Effector memory CD8-positive, alpha-beta T cell (primary cell): ENCODE results near the gene TBL3.
"Not testable (repeated sequence)": the region's sequence is repeated elsewhere in the genome, so short reads cannot be mapped to it uniquely, and the experiment has no call there.

Source experiments
- ATAC-seq: fragments of 150-1000 bp; cut with Tn5 transposase; replicated peaks from 2 replicates; pipeline ENCODE4 v1.10.0; 2021; ENCODE audit warnings: mild to moderate bottlenecking, moderate library complexity
- DNase-seq, 3 experiments: peaks; one replicate each; pipeline ENCODE4 v3.0.0; 2021
- H3K27ac Mint-ChIP-seq, 2 donors: one replicate each; pipeline ENCODE4 v1.8.0; 2022; ENCODE audit warnings: mild to moderate bottlenecking in 2 of 2, mixed read lengths in 2 of 2, moderate library complexity in 2 of 2
- H3K27me3 Mint-ChIP-seq, 2 donors: one replicate each; pipeline ENCODE4 v1.8.0; 2022; ENCODE audit warnings: mixed read lengths in 2 of 2
- H3K36me3 Mint-ChIP-seq: one replicate; pipeline ENCODE4 v1.8.0; 2022; ENCODE audit warnings: mild to moderate bottlenecking, moderate library complexity, mixed read lengths; ENCODE audit not compliant: insufficient read depth
- H3K4me1 Mint-ChIP-seq, 2 donors: one replicate each; pipeline ENCODE4 v1.8.0; 2022; ENCODE audit warnings: low read depth in 2 of 2, mixed read lengths in 2 of 2
- H3K4me3 Mint-ChIP-seq, 2 donors: one replicate each; pipeline ENCODE4 v1.8.0; 2022; ENCODE audit warnings: mild to moderate bottlenecking in 2 of 2, mixed read lengths in 2 of 2, moderate library complexity in 2 of 2
- H3K9me3 Mint-ChIP-seq, 2 donors: one replicate each; pipeline ENCODE4 v1.8.0; 2022; ENCODE audit warnings: mixed read lengths in 2 of 2

Gene TBL3

DNA sequence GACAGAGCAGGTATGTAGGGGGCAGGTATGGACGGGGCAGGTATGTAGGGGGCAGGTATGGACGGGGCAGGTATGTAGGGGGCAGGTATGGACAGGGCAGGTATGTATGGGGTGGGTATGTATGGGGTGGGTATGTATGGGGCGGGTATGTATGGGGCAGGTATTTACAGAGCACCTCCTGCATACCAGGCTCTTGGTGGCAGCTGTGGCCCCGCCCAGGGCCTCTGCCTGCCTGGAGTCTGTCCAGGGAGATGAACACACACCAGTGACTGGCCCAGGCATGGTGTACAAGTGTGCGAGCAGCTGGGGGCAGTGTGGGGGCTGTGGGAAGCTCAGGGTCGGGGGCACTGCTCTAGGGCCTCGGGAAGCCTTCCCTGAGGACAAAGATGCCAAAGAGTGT, 21.8 kb upstream of the TBL3 start:
- no peak for ATAC-seq
- peaks cover 0 to 8% of the 10 kb centered on the region in 2 donors for H3K27me3 Mint-ChIP-seq
- DNase-seq = no peak
- no peak overlapping the region for H3K4me3 Mint-ChIP-seq
- no peaks in the 10 kb centered on the region for H3K36me3 Mint-ChIP-seq
- no peak overlapping the region for H3K27ac Mint-ChIP-seq
- no peaks in the 10 kb centered on the region for H3K9me3 Mint-ChIP-seq
- no peaks in the 10 kb centered on the region for H3K4me1 Mint-ChIP-seq

- Mint-ChIP-seq H3K9me3 (no peaks in the 10 kb centered on the region), H3K27me3 (peaks cover 0 to 8% of the 10 kb centered on the region in 2 donors), H3K36me3 (no peaks in the 10 kb centered on the region), H3K4me3 (no peak overlapping the region), H3K4me1 (no peaks in the 10 kb centered on the region), H3K27ac (no peak overlapping the region)
- ATAC-seq (no peak), DNase-seq (no peak)
Measured at GRCh38 chr16:1950559-1950958, 21.3 kb upstream of the TBL3 start.

- H3K9me3 Mint-ChIP-seq = no peaks in the 10 kb centered on the region
- no peak overlapping the region for H3K27ac Mint-ChIP-seq
- H3K36me3 Mint-ChIP-seq = no peaks in the 10 kb centered on the region
- no peak overlapping the region for H3K4me3 Mint-ChIP-seq
- no peaks in the 10 kb centered on the region for H3K4me1 Mint-ChIP-seq
- ATAC-seq (no peak), DNase-seq (no peak)
- H3K27me3 Mint-ChIP-seq = peaks cover 0 to 8% of the 10 kb centered on the region in 2 donors
Measured at GRCh38 chr16:1953734-1954133, 18.1 kb upstream of the TBL3 start.

- not testable (repeated sequence) for H3K4me3 Mint-ChIP-seq, H3K27ac Mint-ChIP-seq, ATAC-seq, DNase-seq, H3K9me3 Mint-ChIP-seq, H3K27me3 Mint-ChIP-seq
- H3K36me3 Mint-ChIP-seq = peaks cover 27% of the 10 kb centered on the region
- H3K4me1 Mint-ChIP-seq = peaks cover 22 to 25% of the 10 kb centered on the region in 2 donors
Measured at GRCh38 chr16:1957434-1958142, 14.3 kb upstream of the TBL3 start.

DNA sequence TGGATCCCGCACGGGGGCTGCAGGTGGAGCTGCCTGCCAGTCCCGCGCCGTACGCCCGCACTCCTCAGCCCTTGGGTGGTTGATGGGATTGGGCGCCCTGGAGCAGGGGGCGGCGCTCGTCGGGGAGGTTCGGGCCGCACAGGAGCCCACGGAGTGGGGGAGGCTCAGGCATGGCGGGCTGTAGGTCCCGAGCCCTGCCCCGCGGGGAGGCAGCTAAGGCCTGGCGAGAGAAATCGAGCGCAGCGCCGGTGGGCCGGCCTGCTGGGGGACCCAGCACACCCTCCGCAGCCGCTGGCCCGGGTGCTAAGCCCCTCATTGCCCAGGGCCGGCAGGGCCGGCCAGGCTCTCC, 13.7 kb upstream of the TBL3 start:
- Mint-ChIP-seq H3K36me3 (peaks cover 32% of the 10 kb centered on the region), H3K4me1 (peaks cover 22 to 30% of the 10 kb centered on the region in 2 donors)
- not testable (repeated sequence) for ATAC-seq, H3K4me3 Mint-ChIP-seq, H3K9me3 Mint-ChIP-seq, H3K27me3 Mint-ChIP-seq, DNase-seq, H3K27ac Mint-ChIP-seq

DNA sequence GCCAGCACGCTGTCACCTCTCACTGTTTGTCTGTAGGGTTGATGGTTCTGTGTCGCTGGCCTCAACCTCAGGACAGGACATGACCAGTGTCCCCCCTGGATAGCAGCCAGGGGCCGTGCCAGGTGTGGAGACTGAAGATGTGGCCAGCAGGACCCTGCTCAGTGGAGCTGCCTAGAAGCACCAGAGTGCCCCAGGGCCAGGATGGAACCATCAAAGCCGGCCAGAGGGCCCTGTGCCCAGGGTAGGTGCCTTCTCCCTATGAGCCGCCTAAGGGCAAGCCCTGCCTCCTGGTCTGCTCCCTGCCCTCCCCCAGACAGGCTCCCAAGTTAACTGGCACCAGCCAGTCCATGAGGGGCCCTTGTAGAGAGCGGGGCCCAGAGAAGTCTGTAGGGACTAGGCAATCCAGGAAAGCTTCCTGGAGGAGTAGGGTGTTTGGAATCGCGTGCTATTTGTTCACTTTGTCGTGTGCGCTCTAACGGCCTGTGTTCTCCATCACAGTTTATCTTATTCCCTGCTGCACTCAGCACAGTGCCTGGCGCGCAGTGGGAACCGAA, 13.1 kb upstream of the TBL3 start:
- ATAC-seq = no peak
- Mint-ChIP-seq H3K9me3 (no peaks in the 10 kb centered on the region), H3K27ac (peak overlapping the region; percentile 98 to 99)

GRCh38 chr16:1959269-1960039, 12.4 kb upstream of the TBL3 start, which contains the start of gene NDUFB10:
Gene NDUFB10 (plus strand): TSS chr16:1959538. CDS start chr16:1959625, 87 bp downstream.
- Mint-ChIP-seq H3K27ac (peak within 1 kb of the TSS; percentile 98 to 99), H3K36me3 (peaks cover 46% of the 10 kb centered on the region), H3K9me3 (no peaks in the 10 kb centered on the region), H3K4me3 (peak within 1 kb of the TSS; percentile 94 to 95), H3K27me3 (no peaks in the 10 kb centered on the region), H3K4me1 (peaks cover 32 to 41% of the 10 kb centered on the region in 2 donors)
- ATAC-seq = peak; percentile 83
- peak; percentile 87 to 90 (median 87) for DNase-seq

More for the DNA sequence above, 13.1 kb upstream of the TBL3 start:
- no peak for DNase-seq
- peaks cover 39% of the 10 kb centered on the region for H3K36me3 Mint-ChIP-seq
- peak overlapping the region; percentile 94 to 95 for H3K4me3 Mint-ChIP-seq
- H3K4me1 Mint-ChIP-seq = peaks cover 27 to 37% of the 10 kb centered on the region in 2 donors
- H3K27me3 Mint-ChIP-seq = no peaks in the 10 kb centered on the region

- no peaks in the 10 kb centered on the region for H3K9me3 Mint-ChIP-seq
- peak overlapping the region; percentile 98 to 99 for H3K27ac Mint-ChIP-seq
- H3K36me3 Mint-ChIP-seq = peaks cover 61% of the 10 kb centered on the region
- DNase-seq = peak in 2 of 3 experiments; percentile 31 to 40
- H3K4me3 Mint-ChIP-seq = peak overlapping the region; percentile 94 to 95
- H3K27me3 Mint-ChIP-seq = no peaks in the 10 kb centered on the region
- ATAC-seq = no peak
- peaks cover 43 to 53% of the 10 kb centered on the region in 2 donors for H3K4me1 Mint-ChIP-seq
Measured at GRCh38 chr16:1960665-1961630, 10.9 kb upstream of the TBL3 start.

- ATAC-seq = no peak
- peaks cover 43 to 53% of the 10 kb centered on the region in 2 donors for H3K4me1 Mint-ChIP-seq
- peak overlapping the region; percentile 94 to 95 for H3K4me3 Mint-ChIP-seq
Measured at GRCh38 chr16:1961651-1962067, 10.2 kb upstream of the TBL3 start.

DNA sequence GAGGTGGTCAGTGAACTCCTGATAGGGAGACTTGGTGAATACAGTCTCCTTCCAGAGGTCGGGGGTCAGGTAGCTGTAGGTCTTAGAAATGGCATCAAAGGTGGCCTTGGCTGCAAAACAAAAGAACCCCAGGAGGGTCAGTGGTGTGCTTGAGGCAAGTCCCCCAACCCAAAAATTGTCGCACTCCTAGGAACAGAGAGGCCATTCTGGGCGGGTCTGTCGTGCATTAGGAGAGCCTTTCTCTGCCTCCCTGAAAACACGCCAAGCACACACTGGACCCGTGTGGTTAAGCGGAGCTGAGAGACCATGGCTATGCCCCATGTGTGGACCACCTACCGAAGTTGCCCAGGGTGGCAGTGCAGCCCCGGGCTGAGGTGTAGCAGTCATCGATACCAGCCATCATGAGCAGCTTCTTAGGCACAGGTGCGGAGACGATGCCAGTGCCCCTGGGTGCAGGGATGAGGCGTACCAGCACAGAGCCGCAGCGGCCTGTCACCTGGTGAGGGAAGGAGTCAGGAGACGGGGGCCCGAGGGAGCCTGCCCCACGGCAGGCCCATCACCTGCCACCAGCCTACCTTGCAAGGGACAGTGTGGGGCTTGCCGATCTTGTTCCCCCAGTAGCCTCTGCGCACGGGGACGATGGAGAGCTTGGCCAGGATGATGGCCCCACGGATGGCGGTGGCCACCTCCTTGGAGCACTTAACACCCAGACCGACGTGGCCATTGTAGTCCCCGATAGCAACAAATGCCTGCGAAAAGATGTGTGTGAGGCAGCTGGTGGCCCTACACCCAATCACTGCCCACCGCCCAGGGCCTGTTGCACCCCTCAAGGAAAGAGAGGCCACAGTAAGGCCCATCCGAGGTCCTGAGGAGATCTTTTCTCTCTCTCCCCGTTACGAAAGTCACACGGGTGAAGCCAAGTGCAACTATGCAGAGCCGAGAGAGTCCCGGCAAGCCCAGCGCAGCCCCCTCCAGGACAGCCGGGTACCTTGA, 9.4 kb upstream of the TBL3 start:
- H3K9me3 Mint-ChIP-seq, ATAC-seq, H3K27me3 Mint-ChIP-seq, DNase-seq: not testable (repeated sequence)
- Mint-ChIP-seq H3K36me3 (peaks cover 64% of the 10 kb centered on the region), H3K27ac (peak overlapping the region; percentile 98 to 99), H3K4me3 (peak overlapping the region; percentile 92 to 95), H3K4me1 (peaks cover 43 to 53% of the 10 kb centered on the region in 2 donors)

More at GRCh38 chr16:1961651-1962067, 10.2 kb upstream of the TBL3 start:
- no peak for DNase-seq
- H3K9me3 Mint-ChIP-seq = no peaks in the 10 kb centered on the region
- H3K27me3 Mint-ChIP-seq = no peaks in the 10 kb centered on the region
- H3K36me3 Mint-ChIP-seq = peaks cover 64% of the 10 kb centered on the region
- H3K27ac Mint-ChIP-seq = peak overlapping the region; percentile 98 to 99

GRCh38 chr16:1963806-1964505, 7.9 kb upstream of the TBL3 start:
- Mint-ChIP-seq H3K27ac (peak overlapping the region; percentile 98 to 99), H3K4me1 (peaks cover 43 to 53% of the 10 kb centered on the region in 2 donors), H3K9me3 (no peaks in the 10 kb centered on the region), H3K27me3 (no peaks in the 10 kb centered on the region), H3K4me3 (peak overlapping the region; percentile 92 to 95), H3K36me3 (peaks cover 64% of the 10 kb centered on the region)
- DNase-seq (peak in 2 of 3 experiments; percentile 37 to 52), ATAC-seq (peak; percentile 20)
